ENCODE data around the gene ATIC. TPM values are rescaled to one million over a fixed set of nuclear protein-coding genes. Genes with fewer than 3 reads are reported as not detected.

The ATIC gene
- total and polyA plus RNA-seq, 2 of the 8 experiments (the other 6 are each of a cell fraction or from before 2014, with no cell fraction given) = 139 to 319 TPM

- no peaks in the 10 kb centered on the region for H3K9me3 ChIP-seq (ENCODE audit: insufficient read depth in 2 of 2, low read depth in 1 of 2, low read length in 1 of 2)
- POLR2A ChIA-PET (ENCODE audit: partially characterized antibody) = interaction anchor here (1.7 kb wide), 1 partner anchor 9 kb away, joined by 5 read pairs; the partner anchor contains the start of gene ATIC
- no peak overlapping the region for H2AFZ ChIP-seq (ENCODE audit: low read length)
- peaks cover 0 to 61% of the 10 kb centered on the region in 2 experiments; a peak in 2 of 4 replicates for H3K79me2 ChIP-seq (ENCODE audit: control insufficient read depth in 1 of 2, insufficient read depth in 2 of 2, low read length in 2 of 2)
- no peaks in the 10 kb centered on the region for H3K27me3 ChIP-seq (replicated peaks in 1 of 4; ENCODE audit: control insufficient read depth in 3 of 4, extremely low read depth in 1 of 4, insufficient read depth in 3 of 4, low read length in 3 of 4)
- H2BK15ac ChIP-seq (ENCODE audit: low read length) = no peak overlapping the region
- no peaks in the 10 kb centered on the region for H3K23me2 ChIP-seq (ENCODE audit: low read depth, low read length)
- H4K20me1 ChIP-seq (replicated peaks in 1 of 2; ENCODE audit: control insufficient read depth in 1 of 2, insufficient read depth in 2 of 2, low read length in 2 of 2) = peaks cover 0 to 5% of the 10 kb centered on the region in 2 experiments
- CTCF ChIA-PET (ENCODE audit: partially characterized antibody) = interaction anchor here (0.7 kb wide), 1 partner anchor 24 kb away, joined by 3 read pairs; no protein-coding TSS in a partner anchor
- no peak overlapping the region for H2AK5ac ChIP-seq (ENCODE audit: low read depth, low read length)
- H3K79me1 ChIP-seq (ENCODE audit: low read depth, low read length) = no peaks in the 10 kb centered on the region; the same call in 1 of the 2 replicates
- no peak overlapping the region for H2BK120ac ChIP-seq (replicated peaks; ENCODE audit: low read depth, low read length)
- H3K4me2 ChIP-seq (ENCODE audit: insufficient read depth in 1 of 2, low read depth in 2 of 2, low read length in 2 of 2) = no peak overlapping the region
- no peak overlapping the region for H4K5ac ChIP-seq (ENCODE audit: insufficient read length, low read depth, low read length)
- H3K4me1 ChIP-seq (replicated peaks in 1 of 4; ENCODE audit: control insufficient read depth in 3 of 4, insufficient read depth in 4 of 4, low read length in 3 of 4) = no peaks in the 10 kb centered on the region
- WGBS, 2 experiments (ENCODE audit: extremely low coverage in 1 of 2, insufficient coverage in 1 of 2, insufficient read length in 1 of 2, insufficient replicate concordance in 2 of 2, low coverage in 1 of 2, low lambda C conversion rate in 2 of 2, missing lambda C conversion rate in 1 of 2) = 89% methylated on average over 7 of the region's 7 CpGs; no CpG with 5 or more reads in 1 of the 2 experiments
- H3K27ac ChIP-seq (ENCODE audit: low read depth, low read length) = no peak overlapping the region
- no peak overlapping the region for H3K14ac ChIP-seq (ENCODE audit: insufficient read length)
- H3K4ac ChIP-seq (replicated peaks; ENCODE audit: insufficient read length, low read depth, low read length) = no peak overlapping the region
- no peak overlapping the region for H3K4me3 ChIP-seq (ENCODE audit: extremely low read depth in 1 of 4, insufficient read depth in 2 of 4, low read depth in 3 of 4, low read length in 4 of 4)
- H2BK20ac ChIP-seq (ENCODE audit: low read length) = no peak overlapping the region
- H3K56ac ChIP-seq (replicated peaks; ENCODE audit: insufficient read length, low read depth, low read length) = no peak overlapping the region
- H4K8ac ChIP-seq (ENCODE audit: extremely low read depth, insufficient read depth, low read length) = no peak overlapping the region
- peaks cover 7 to 79% (median 39%) of the 10 kb centered on the region in 4 experiments; a peak in 7 of 8 replicates for H3K36me3 ChIP-seq (ENCODE audit: control insufficient read depth in 2 of 4, insufficient read depth in 4 of 4, low read length in 3 of 4)
- no peak for FAIRE-seq
- no peak overlapping the region for H3K18ac ChIP-seq (ENCODE audit: extremely low read depth, low read length)
- H2BK5ac ChIP-seq (ENCODE audit: low read depth, low read length) = no peak overlapping the region
- H4K91ac ChIP-seq (replicated peaks; ENCODE audit: insufficient read length, low read length) = no peak overlapping the region
- H2BK12ac ChIP-seq (ENCODE audit: low read depth, low read length) = no peak overlapping the region
- H3K23ac ChIP-seq (ENCODE audit: insufficient read length) = no peak overlapping the region
- H3K9ac ChIP-seq (replicated peaks in 1 of 4; ENCODE audit: extremely low read depth in 1 of 4, low read depth in 3 of 4, low read length in 3 of 4) = no peak overlapping the region
- DNase-seq (ENCODE audit: low read depth in 1 of 2, low spot score in 2 of 2) = no peak
- TF ChIP-seq KDM5A (IDR thresholded peaks at IDR 0.05; ENCODE audit: low read length) (no peak), CEBPB (IDR thresholded peaks at IDR 0.05; ENCODE audit: low read depth, low read length) (no peak), POLR2A (IDR thresholded peaks at IDR 0.05; ENCODE audit: control extremely low read depth in 1 of 2, low read depth in 2 of 2, low read length in 2 of 2) (no peak), ASH2L (IDR thresholded peaks at IDR 0.05; ENCODE audit: low read length) (no peak), JUND (IDR thresholded peaks at IDR 0.05; ENCODE audit: low read length) (no peak), KDM4A (IDR thresholded peaks at IDR 0.05; ENCODE audit: low read depth, low read length, severe bottlenecking) (no peak), EGR1 (IDR thresholded peaks at IDR 0.05; ENCODE audit: borderline replicate concordance, low read depth, low read length) (no peak), RBBP5 (IDR thresholded peaks at IDR 0.05; ENCODE audit: borderline replicate concordance, low read depth, low read length) (no peak), CTBP2 (IDR thresholded peaks at IDR 0.05; ENCODE audit: borderline replicate concordance, insufficient read depth, insufficient read length, low read length) (no peak), EP300 (IDR thresholded peaks at IDR 0.05; ENCODE audit: borderline replicate concordance in 1 of 2, low read depth in 2 of 2, low read length in 2 of 2) (no peak), SIRT6 (IDR thresholded peaks at IDR 0.05; ENCODE audit: low read length) (no peak), SP1 (IDR thresholded peaks at IDR 0.05; ENCODE audit: low read depth, low read length) (no peak), RXRA (IDR thresholded peaks at IDR 0.05; ENCODE audit: insufficient read depth, low read depth, low read length) (no peak), SIX5 (IDR thresholded peaks at IDR 0.05; ENCODE audit: low read depth, low read length) (no peak)
Measured at GRCh38 chr2:215320679-215321078, 8.8 kb downstream of the ATIC start.
